ENCODE measurements around the gene CDH23. TPM values are rescaled to one million over a fixed set of nuclear protein-coding genes. Genes with fewer than 3 reads are reported as not detected.

CDH23 gene
- polyA plus RNA-seq, 2 donors = 1.6 to 3.2 TPM

DNA sequence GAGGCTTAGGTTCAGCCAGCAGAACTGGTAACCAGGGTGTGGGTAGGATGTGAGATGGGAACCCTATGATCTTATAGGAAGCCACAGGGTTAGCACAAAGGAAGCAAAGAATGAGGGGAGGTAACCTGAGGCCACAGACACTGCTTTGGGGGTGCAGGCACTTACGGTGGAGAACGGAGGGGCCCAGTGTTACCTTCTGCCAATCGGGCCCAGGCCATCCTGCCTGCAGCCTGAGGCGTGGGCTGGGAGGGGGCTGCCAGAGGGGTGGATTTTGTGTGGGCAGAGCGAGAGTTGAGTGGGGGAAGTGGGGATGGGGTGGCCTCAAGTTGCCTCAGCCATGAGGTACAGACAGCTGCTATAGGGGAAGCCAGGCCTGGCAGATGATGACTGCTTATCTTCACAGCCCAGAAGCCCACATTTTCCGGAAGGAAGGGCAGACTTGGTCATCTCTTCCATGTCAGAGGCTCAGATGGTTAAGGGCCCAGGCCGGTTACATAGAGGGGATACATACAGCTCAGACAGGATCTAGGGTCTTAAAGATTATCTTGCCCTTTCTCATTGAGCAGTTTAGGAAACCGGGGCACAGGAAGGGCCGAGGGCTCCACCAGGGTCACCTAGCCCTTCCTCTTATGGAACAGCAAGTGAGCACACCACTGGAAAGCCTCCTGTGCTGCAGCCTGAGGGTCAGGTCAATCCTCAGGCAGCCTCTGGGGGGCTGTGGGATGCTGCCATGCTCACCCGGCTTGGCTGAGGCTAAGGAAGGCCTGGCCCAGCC is 401.0 kb downstream of the CDH23 start:
- H3K27me3 ChIP-seq (ENCODE audit: control insufficient read depth in 1 of 2, insufficient read depth in 2 of 2, low read length in 2 of 2) = no peaks in the 10 kb centered on the region
- H3K36me3 ChIP-seq (ENCODE audit: control insufficient read depth in 2 of 2, insufficient read depth in 2 of 2, low read length in 1 of 2) = no peaks in the 10 kb centered on the region
- no peaks in the 10 kb centered on the region for H3K9me3 ChIP-seq (ENCODE audit: control insufficient read depth in 2 of 2, insufficient read depth in 1 of 2, low read depth in 1 of 2, low read length in 1 of 2)
- no peak overlapping the region for H3K4me3 ChIP-seq (ENCODE audit: low read depth in 1 of 2, low read length in 2 of 2)
- 63 to 68% methylated on average over 10 of the region's 10 CpGs for WGBS, 2 donors
- H3K4me1 ChIP-seq (ENCODE audit: control insufficient read depth in 2 of 2, insufficient read depth in 2 of 2, low read length in 1 of 2) = peaks cover 0 to 2% of the 10 kb centered on the region in 2 donors
- no peak overlapping the region for H3K27ac ChIP-seq (ENCODE audit: low read depth in 2 of 2, low read length in 1 of 2)

GRCh38 chr10:71798308-71798624 is 401.5 kb downstream of the CDH23 start:
- Histone ChIP-seq H3K36me3 (ENCODE audit: control insufficient read depth in 2 of 2, insufficient read depth in 2 of 2, low read length in 1 of 2) (no peaks in the 10 kb centered on the region), H3K27me3 (ENCODE audit: control insufficient read depth in 1 of 2, insufficient read depth in 2 of 2, low read length in 2 of 2) (no peaks in the 10 kb centered on the region), H3K27ac (ENCODE audit: low read depth in 2 of 2, low read length in 1 of 2) (no peak overlapping the region), H3K4me3 (ENCODE audit: low read depth in 1 of 2, low read length in 2 of 2) (no peak overlapping the region), H3K9me3 (ENCODE audit: control insufficient read depth in 2 of 2, insufficient read depth in 1 of 2, low read depth in 1 of 2, low read length in 1 of 2) (no peaks in the 10 kb centered on the region), H3K4me1 (ENCODE audit: control insufficient read depth in 2 of 2, insufficient read depth in 2 of 2, low read length in 1 of 2) (peaks cover 0 to 2% of the 10 kb centered on the region in 2 donors)
- WGBS, 2 donors = 84 to 85% methylated on average over 6 of the region's 6 CpGs

DNA sequence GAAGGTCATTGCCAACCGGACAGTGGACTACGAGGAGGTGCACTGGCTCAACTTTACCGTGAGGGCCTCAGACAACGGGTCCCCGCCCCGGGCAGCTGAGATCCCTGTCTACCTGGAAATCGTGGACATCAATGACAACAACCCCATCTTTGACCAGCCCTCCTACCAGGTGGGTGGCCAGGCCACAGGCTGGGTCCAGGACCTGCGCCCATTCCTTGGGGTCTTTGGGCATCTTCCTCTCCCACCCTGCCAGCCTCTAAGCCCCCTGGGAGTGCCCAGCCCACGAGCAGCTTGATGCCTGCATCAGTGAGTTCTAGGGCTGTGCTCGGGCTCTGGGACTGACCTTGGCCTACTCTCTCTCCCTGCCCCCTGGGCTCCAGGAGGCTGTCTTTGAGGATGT is 402.4 kb downstream of the CDH23 start:
- H3K9me3 ChIP-seq (ENCODE audit: control insufficient read depth in 2 of 2, insufficient read depth in 1 of 2, low read depth in 1 of 2, low read length in 1 of 2) = no peaks in the 10 kb centered on the region
- no peak overlapping the region for H3K27ac ChIP-seq (ENCODE audit: low read depth in 2 of 2, low read length in 1 of 2)
- no peak overlapping the region for H3K4me3 ChIP-seq (ENCODE audit: low read depth in 1 of 2, low read length in 2 of 2)
- H3K27me3 ChIP-seq (ENCODE audit: control insufficient read depth in 1 of 2, insufficient read depth in 2 of 2, low read length in 2 of 2) = no peaks in the 10 kb centered on the region
- no peaks in the 10 kb centered on the region for H3K36me3 ChIP-seq (ENCODE audit: control insufficient read depth in 2 of 2, insufficient read depth in 2 of 2, low read length in 1 of 2)
- 70 to 88% methylated on average over 10 of the region's 10 CpGs for WGBS, 2 donors
- peaks cover 0 to 2% of the 10 kb centered on the region in 2 donors for H3K4me1 ChIP-seq (ENCODE audit: control insufficient read depth in 2 of 2, insufficient read depth in 2 of 2, low read length in 1 of 2)

GRCh38 chr10:71799608-71800453 is 403.1 kb downstream of the CDH23 start:
- 74 to 76% methylated on average over 3 of the region's 3 CpGs for WGBS, 2 donors
- Histone ChIP-seq H3K4me3 (ENCODE audit: low read depth in 1 of 2, low read length in 2 of 2) (no peak overlapping the region), H3K27me3 (ENCODE audit: control insufficient read depth in 1 of 2, insufficient read depth in 2 of 2, low read length in 2 of 2) (no peaks in the 10 kb centered on the region), H3K9me3 (ENCODE audit: control insufficient read depth in 2 of 2, insufficient read depth in 1 of 2, low read depth in 1 of 2, low read length in 1 of 2) (no peaks in the 10 kb centered on the region), H3K36me3 (ENCODE audit: control insufficient read depth in 2 of 2, insufficient read depth in 2 of 2, low read length in 1 of 2) (no peaks in the 10 kb centered on the region), H3K27ac (ENCODE audit: low read depth in 2 of 2, low read length in 1 of 2) (no peak overlapping the region), H3K4me1 (ENCODE audit: control insufficient read depth in 2 of 2, insufficient read depth in 2 of 2, low read length in 1 of 2) (peaks cover 0 to 2% of the 10 kb centered on the region in 2 donors)

- H3K4me3 ChIP-seq (ENCODE audit: low read depth in 1 of 2, low read length in 2 of 2) = no peak overlapping the region
- WGBS, 2 donors = 83 to 89% methylated on average over 9 of the region's 9 CpGs
- no peaks in the 10 kb centered on the region for H3K36me3 ChIP-seq (ENCODE audit: control insufficient read depth in 2 of 2, insufficient read depth in 2 of 2, low read length in 1 of 2)
- H3K9me3 ChIP-seq (ENCODE audit: control insufficient read depth in 2 of 2, insufficient read depth in 1 of 2, low read depth in 1 of 2, low read length in 1 of 2) = peaks cover 0 to 3% of the 10 kb centered on the region in 2 donors
- H3K27ac ChIP-seq (ENCODE audit: low read depth in 2 of 2, low read length in 1 of 2) = no peak overlapping the region
- H3K27me3 ChIP-seq (ENCODE audit: control insufficient read depth in 1 of 2, insufficient read depth in 2 of 2, low read length in 2 of 2) = no peaks in the 10 kb centered on the region
- H3K4me1 ChIP-seq (ENCODE audit: control insufficient read depth in 2 of 2, insufficient read depth in 2 of 2, low read length in 1 of 2) = peaks cover 0 to 2% of the 10 kb centered on the region in 2 donors
Measured at GRCh38 chr10:71801361-71801760, 404.6 kb downstream of the CDH23 start.

DNA sequence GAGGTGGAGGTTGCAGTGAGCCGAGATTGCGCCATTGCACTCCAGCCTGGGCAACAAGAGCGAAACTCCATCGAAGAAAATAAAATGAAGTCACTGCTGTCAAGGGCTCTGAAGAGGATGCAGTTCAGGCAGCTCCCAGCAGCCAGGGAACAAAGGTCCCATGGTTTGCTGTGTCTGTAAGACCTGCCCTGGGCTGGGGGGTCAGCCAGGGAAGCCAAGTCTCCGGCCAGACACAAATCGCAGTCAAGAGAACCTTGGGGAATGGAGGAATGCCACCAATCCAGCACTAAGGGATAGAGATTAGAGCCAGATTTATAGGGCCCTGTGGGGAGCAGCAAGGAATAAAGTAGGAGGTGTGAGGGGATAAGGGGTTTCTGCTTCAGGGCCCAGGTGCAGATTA is 405.5 kb downstream of the CDH23 start:
- peaks cover 0 to 2% of the 10 kb centered on the region in 2 donors for H3K4me1 ChIP-seq (ENCODE audit: control insufficient read depth in 2 of 2, insufficient read depth in 2 of 2, low read length in 1 of 2)
- H3K36me3 ChIP-seq (ENCODE audit: control insufficient read depth in 2 of 2, insufficient read depth in 2 of 2, low read length in 1 of 2) = no peaks in the 10 kb centered on the region
- no peak overlapping the region for H3K4me3 ChIP-seq (ENCODE audit: low read depth in 1 of 2, low read length in 2 of 2)
- WGBS, 2 donors = 89 to 94% methylated on average over 6 of the region's 6 CpGs
- H3K27me3 ChIP-seq (ENCODE audit: control insufficient read depth in 1 of 2, insufficient read depth in 2 of 2, low read length in 2 of 2) = no peaks in the 10 kb centered on the region
- peaks cover 0 to 3% of the 10 kb centered on the region in 2 donors for H3K9me3 ChIP-seq (ENCODE audit: control insufficient read depth in 2 of 2, insufficient read depth in 1 of 2, low read depth in 1 of 2, low read length in 1 of 2)
- H3K27ac ChIP-seq (ENCODE audit: low read depth in 2 of 2, low read length in 1 of 2) = no peak overlapping the region

DNA sequence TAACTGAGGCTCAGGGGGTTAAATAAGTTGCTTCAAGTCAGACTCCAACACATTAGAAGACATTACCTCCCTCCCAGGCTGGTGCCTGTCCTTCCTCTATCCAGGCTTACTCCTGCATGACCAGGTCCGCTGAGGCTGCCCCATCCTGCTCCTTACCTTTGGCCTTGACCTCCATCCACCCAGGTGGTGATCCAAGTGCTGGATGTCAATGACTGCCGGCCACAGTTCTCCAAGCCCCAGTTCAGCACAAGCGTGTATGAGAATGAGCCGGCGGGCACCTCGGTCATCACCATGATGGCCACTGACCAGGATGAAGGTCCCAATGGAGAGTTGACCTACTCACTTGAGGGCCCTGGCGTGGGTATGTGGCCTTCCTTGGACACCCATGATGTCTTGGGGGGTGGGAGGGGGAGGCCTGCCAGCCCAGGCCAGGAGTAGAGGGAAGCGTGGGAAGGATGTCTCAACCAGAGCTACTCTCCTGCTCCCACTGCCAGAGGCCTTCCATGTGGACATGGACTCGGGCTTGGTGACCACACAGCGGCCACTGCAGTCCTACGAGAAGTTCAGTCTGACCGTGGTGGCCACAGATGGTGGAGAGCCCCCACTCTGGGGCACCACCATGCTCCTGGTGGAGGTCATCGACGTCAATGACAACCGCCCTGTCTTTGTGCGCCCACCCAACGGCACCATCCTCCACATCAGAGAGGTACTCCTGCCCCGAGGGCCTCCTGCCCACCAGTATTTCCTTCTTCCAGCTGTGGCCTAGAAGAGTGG is 406.2 kb downstream of the CDH23 start:
- Histone ChIP-seq H3K4me3 (ENCODE audit: low read depth in 1 of 2, low read length in 2 of 2) (no peak overlapping the region), H3K27ac (ENCODE audit: low read depth in 2 of 2, low read length in 1 of 2) (no peak overlapping the region), H3K9me3 (ENCODE audit: control insufficient read depth in 2 of 2, insufficient read depth in 1 of 2, low read depth in 1 of 2, low read length in 1 of 2) (peaks cover 0 to 3% of the 10 kb centered on the region in 2 donors), H3K27me3 (ENCODE audit: control insufficient read depth in 1 of 2, insufficient read depth in 2 of 2, low read length in 2 of 2) (no peaks in the 10 kb centered on the region), H3K4me1 (ENCODE audit: control insufficient read depth in 2 of 2, insufficient read depth in 2 of 2, low read length in 1 of 2) (no peaks in the 10 kb centered on the region), H3K36me3 (ENCODE audit: control insufficient read depth in 2 of 2, insufficient read depth in 2 of 2, low read length in 1 of 2) (no peaks in the 10 kb centered on the region)
- WGBS, 2 donors = 88 to 92% methylated on average over 18 of the region's 18 CpGs

GRCh38 chr10:71804077-71804476 is 407.4 kb downstream of the CDH23 start:
- Histone ChIP-seq H3K27me3 (ENCODE audit: control insufficient read depth in 1 of 2, insufficient read depth in 2 of 2, low read length in 2 of 2) (no peaks in the 10 kb centered on the region), H3K27ac (ENCODE audit: low read depth in 2 of 2, low read length in 1 of 2) (no peak overlapping the region), H3K4me1 (ENCODE audit: control insufficient read depth in 2 of 2, insufficient read depth in 2 of 2, low read length in 1 of 2) (no peaks in the 10 kb centered on the region), H3K9me3 (ENCODE audit: control insufficient read depth in 2 of 2, insufficient read depth in 1 of 2, low read depth in 1 of 2, low read length in 1 of 2) (peaks cover 0 to 3% of the 10 kb centered on the region in 2 donors), H3K4me3 (ENCODE audit: low read depth in 1 of 2, low read length in 2 of 2) (no peak overlapping the region), H3K36me3 (ENCODE audit: control insufficient read depth in 2 of 2, insufficient read depth in 2 of 2, low read length in 1 of 2) (no peaks in the 10 kb centered on the region)
- WGBS, 2 donors = 43% methylated on average over 4 of the region's 4 CpGs

Data from esophagus (tissue), 2 donors.